ENCODE results near the gene WLS.
"Not testable (repeated sequence)": the region's sequence is repeated elsewhere in the genome, so short reads cannot be mapped to it uniquely, and the experiment has no call there.

The WLS gene

DNA sequence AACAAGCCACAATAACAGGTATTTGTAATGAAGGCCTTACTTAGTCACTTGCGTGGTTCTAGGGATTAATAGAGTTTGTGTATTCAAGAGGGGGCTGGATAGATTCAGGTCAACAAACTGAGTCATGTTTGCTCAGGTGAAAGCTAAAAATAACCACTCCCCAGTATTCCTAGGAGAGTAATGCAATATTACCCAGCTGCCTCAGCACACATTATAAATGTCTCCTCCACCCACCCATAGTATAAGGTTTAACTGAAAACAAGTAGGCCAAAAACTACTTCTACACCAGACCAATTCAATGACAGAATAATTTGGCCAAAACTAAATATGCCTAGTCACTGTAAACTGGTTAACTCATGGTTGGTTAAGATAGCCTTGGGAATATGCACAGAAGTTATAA, 34.4 kb downstream of the WLS start:
- DNase-seq: no peak

- no peak for DNase-seq
Observed at GRCh38 chr1:68197461-68197860, 34.9 kb downstream of the WLS start.

DNA sequence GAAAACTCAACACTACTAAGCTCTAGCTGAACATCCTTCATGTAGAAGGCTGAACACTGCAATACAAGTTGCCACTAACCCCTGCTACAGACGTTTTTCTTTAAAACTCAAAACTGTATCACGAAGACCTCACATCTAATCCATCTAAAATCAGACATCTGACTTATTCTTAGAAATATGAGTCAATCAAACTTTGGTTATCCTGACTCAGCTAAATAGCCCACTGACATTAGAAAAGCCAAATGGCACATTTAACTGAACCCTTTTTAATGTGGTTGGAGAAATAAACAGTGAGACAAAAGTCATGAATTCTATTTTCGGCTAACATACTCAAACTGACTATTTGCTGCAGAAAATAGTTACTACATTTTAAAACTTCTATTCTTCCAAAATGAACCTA, 35.6 kb downstream of the WLS start:
- DNase-seq: no peak

DNA sequence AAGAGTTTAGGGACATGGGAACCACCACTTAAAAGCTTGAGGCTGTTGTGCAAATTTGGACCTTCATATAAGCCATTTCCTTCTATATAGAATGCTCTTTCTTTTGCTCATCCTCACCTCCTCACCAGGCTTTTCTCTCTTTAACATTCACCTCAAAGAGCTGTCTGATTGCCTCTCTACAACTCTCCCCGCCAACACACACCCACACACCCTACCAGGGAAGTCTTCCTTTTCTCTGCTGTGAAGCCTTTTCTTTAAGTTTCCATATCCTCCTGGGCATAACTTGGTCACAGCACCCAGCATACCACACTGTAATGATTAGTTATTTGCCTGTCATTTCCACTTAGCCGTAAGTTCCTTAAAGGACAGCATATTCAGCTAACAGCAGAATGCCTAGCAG, 40.6 kb downstream of the WLS start:
- no peak for DNase-seq

- DNase-seq: no peak
Observed at GRCh38 chr1:68188644-68189340, 43.5 kb downstream of the WLS start.

DNA sequence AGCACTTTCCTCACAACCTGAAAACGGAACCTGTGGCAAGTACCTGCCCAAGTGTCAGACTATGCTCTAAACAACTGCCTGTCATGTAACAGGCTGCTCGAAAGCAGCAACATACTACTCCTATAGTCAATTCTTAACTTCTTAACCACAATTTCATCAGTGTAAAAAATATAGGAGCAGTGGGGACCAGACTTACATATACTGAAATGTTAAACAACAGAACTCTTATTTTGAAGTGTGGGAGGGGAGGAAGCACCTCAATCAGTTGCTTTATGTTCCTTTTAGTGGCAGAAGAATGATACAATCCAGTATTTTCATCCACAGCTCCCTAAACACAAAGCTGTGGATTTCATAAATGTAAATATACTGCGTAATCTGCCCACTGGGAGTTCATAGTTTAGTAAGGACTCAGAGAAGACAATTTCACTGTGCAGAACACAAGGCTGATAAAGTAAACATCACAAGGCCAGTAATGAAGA, 44.2 kb downstream of the WLS start:
- no peak for DNase-seq

GRCh38 chr1:68185743-68186142, 46.6 kb downstream of the WLS start:
- no peak for DNase-seq

DNA sequence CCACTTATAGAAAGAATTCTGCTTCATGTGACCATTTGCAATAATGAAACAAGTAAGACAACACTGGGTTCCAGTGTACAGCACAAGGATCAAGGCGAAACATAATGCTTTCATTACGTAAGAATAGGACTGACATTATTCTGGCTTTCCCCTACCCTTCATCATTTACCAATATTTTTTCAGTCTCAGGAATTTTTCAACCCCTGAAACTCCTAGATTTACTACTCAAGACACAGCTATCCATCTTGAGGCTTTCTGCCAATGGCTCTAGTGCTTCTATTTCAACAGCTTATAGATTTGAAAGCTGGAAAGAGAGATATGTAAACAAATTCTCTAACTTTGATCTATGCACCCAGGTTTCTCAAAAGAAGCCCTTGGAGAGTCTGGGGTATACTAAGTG, 48.4 kb downstream of the WLS start:
- no peak for DNase-seq

- no peak for DNase-seq
Observed at GRCh38 chr1:68181165-68181556, 51.2 kb downstream of the WLS start.

DNA sequence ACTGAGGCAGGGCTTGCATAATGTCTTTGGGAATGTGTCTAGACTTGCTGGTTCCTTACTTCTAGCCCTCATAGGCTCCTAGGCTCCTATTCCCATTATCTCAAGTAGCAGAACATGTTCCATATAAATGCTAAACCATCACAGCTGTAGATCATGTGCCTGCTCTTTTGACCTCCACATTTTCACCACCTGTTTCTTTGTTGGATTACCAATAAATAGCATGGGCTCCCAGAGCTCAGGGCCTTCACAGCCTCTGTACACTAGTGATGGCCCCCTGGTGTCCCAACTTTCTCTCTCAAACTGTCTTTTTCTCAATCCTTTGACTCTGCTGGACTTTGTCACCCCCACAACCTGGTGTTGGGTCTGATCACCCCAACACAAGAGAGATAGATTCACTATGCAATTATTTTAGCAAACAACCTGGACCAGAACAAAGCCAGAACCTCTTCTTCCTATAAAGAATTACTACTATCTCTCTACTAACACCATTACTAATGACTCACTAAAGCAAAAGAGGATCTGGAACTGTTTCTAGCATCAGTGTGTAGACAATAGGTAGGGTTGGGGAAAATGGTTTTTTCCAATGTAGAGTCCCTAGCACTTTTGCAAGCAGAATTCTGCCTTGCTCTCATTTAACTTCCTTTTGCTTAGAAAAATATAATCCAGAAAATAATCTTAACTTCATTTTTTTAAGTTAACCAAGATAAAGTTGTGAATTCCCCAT, 51.7 kb downstream of the WLS start:
- no peak for DNase-seq

GRCh38 chr1:68178821-68179490, 53.4 kb downstream of the WLS start:
- DNase-seq: no peak

- no peak for DNase-seq
Observed at GRCh38 chr1:68175621-68176398, 56.5 kb downstream of the WLS start.

DNA sequence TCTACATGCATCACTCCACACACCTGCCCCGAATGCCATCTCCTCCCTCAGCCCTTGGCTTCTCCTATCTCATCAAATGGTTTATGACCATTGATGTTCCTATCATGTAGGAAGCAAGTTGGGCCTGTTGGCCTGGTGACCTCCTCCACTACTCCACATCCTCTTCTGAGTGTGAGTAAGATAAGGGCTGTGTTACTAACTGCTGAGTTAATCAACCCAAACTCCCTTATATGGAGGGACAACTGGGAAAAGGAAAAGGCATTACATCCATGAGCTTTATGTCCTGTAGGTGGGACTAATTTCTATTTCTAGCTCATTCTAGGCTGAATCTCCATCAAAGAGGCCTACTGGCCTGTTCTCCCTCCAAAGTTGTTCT, 57.6 kb downstream of the WLS start:
- DNase-seq: no peak

GRCh38 chr1:68173936-68174737, 58.2 kb downstream of the WLS start:
- no peak for DNase-seq

DNA sequence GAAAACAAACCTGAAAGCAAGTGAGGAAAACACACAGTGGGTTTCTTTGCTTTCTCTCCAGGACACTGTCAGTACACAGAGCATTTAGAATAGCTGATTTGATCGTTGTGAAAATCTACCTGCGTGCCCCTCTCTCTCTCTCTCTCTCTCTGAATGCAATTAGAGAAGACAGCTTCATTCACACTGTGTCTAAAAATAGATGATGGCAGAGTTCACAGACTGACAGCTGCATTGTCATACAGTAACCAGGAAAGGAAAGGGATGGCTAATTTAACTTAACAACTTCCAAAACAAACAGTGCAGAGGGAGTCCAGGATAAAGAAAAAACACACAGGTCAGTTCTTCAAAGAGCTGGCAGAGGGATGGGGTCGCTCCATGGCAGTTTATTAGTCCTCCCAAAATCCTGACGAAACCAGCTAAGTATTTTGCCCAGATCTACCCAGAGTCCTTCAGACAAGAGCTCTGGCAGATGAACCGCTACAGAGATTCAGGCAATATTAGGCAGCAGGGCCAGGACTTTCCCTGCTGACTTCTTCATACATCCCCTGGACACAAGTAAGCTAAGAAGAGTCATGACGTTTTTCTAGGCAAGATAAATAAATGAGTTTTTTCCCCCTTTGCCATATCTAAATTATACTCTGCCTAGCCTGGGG, 58.9 kb downstream of the WLS start:
- no peak for DNase-seq

- not testable (repeated sequence) for DNase-seq
Observed at GRCh38 chr1:68171795-68172194, 60.5 kb downstream of the WLS start.

DNA sequence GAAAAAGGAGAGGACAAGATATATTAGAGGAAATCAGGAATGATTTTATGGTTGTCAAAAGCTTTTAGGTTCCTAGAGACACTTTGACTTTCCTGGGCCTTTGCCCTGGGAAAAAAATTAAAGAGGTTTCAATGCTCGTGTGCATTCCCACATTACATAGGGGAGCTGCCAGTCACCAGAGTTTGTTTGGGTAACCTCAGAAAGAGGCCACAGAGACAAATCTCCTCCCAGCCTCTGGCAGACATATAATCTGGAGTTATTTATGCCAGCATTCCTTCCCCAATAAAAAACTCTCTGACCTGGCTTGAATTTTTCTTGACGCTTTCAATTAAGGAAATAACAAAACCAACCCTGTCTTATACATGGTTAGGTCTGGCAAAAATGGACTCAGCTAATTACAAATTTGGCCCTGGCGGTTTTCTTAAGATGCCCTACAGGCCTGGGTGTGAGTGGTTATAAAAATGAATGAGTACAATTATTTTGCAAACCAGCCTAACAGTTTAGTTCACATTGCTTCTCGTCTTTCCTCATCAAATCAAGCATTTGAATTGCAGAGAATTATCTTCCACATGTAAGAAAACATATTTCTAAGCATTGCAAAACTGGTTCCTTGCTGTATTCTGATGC, 63.7 kb downstream of the WLS start:
- DNase-seq: no peak

DNA sequence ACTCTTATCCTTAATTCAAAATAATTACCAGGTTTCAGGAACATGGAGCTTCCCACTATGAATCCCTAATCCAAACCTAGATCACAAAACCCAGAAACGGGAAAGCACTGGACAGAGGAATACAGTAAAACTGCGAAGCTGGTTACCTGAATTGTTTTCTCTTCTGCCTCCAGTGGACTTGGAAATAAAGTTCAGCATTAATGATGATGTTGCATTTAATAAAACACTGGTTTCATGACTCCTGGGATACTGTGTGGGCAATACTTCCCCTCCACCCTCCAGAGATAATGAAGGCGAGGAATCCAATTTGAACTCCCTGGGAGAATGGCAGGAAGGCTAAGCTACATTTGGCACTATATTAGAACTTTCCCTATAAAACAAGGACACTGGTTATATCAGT, 65.1 kb downstream of the WLS start:
- DNase-seq: no peak

GRCh38 chr1:68166348-68166747, 66.0 kb downstream of the WLS start:
- no peak for DNase-seq

GRCh38 chr1:68165665-68166064, 66.7 kb downstream of the WLS start:
- DNase-seq: no peak

DNA sequence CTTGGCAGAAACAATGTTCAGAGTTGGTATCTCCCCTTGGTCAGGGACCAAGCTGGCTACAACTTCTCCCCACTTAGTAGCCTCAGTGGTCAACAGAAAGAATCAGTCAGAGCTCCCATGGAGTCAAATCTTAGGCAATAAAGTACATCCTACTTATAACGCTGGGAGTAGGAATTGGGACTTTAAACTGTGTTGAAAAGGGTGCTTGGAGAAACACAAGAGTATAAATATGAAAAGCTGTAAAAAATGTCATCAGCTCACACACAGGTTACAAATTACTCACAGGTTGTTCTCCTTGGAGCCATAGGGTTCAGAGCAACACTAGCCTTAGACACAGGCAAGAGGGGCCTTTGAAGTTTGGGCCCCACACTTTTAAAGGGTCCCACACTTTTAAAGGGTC, 67.4 kb downstream of the WLS start:
- DNase-seq: no peak

Data from NCI-H1436 treated with DMSO at 0.1 percent for 48 hours (cell line).